Cardiac muscle cell (in vitro differentiated cells and primary cell): ENCODE data around the gene RPL31. TPM values are rescaled to one million over a fixed set of nuclear protein-coding genes. Genes with fewer than 3 reads are reported as not detected.

ENCODE experiments used
- DNase-seq, 2 donors: peaks; one replicate each; pipeline versions ENCODE4 v3.0.0 to v3.0.0-alpha.2; 2010 to 2017; ENCODE audit warnings: low read depth in 1 of 2, low spot score in 1 of 2
- H3K27ac ChIP-seq: fragments of 200-600 bp; sonication (generic); 2 replicates; pipeline ENCODE4 v1.5.1; 2016
- H3K27me3 ChIP-seq: fragments of 200-600 bp; sonication (generic); 2 replicates; pipeline ENCODE4 v1.6.0; 2016; ENCODE audit warnings: control low read depth
- H3K36me3 ChIP-seq: fragments of 200-600 bp; sonication (generic); 2 replicates; pipeline ENCODE4 v1.5.1; 2016; ENCODE audit warnings: control low read depth
- H3K4me1 ChIP-seq: fragments of 200-600 bp; sonication (generic); 2 replicates; pipeline ENCODE4 v1.8.1; 2017; ENCODE audit warnings: low read depth, mild to moderate bottlenecking, mixed run types
- H3K4me3 ChIP-seq: fragments of 200-600 bp; sonication (generic); 2 replicates; pipeline ENCODE4 v1.5.1; 2016; ENCODE audit warnings: mild to moderate bottlenecking
- H3K9me3 ChIP-seq: fragments of 200-600 bp; sonication (generic); 2 replicates; pipeline ENCODE4 v1.5.1; 2017; ENCODE audit warnings: low read depth, mild to moderate bottlenecking, control low read depth
- CTCF ChIP-seq: IDR thresholded peaks from 2 replicates; pipeline ENCODE4 v1.5.1; 2012; ENCODE audit warnings: low read depth, mild to moderate bottlenecking, low read length
- polyA plus RNA-seq: library from polyadenylated mRNA; unstranded; fragments of >200 nt; fragmentation: Nextera tagmentation; extraction: Ambion mirVana; gene quantifications from 2 replicates; pipeline ENCODE4 v1.2.1, GENCODE V29; 2016
- total RNA-seq: library from RNA; depleted of rRNA; stranded (reverse); fragments of >200 nt; gene quantifications from 2 replicates; pipeline ENCODE4 v1.2.3, GENCODE V29; 2016

The RPL31 gene
- total and polyA plus RNA-seq, 2 experiments from 2014 or later = 458 to 1,385 TPM

DNA sequence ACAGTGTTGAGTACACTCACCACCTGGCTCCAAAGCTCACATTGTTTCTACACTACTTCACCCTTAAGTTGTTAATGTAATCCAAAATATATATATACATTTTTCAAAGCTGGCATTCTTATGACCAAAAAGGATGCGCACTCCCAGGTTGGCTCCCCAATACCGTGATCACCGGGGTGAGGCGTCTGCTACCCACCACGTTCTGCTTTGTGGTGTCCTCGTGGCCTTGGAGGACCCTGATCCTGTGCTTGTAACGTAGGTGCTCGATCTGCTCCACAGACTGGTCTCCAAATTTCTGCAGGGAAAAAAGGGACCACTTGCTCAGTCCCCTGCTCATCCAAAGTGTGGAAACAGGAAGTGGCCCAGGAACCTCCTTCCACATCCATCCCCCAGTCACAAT, 25.8 kb downstream of the RPL31 start:
- Histone ChIP-seq H3K4me3 (no peak overlapping the region), H3K9me3 (no peaks in the 10 kb centered on the region), H3K4me1 (no peaks in the 10 kb centered on the region), H3K27ac (peak overlapping the region; percentile 64), H3K27me3 (no peaks in the 10 kb centered on the region), H3K36me3 (no peaks in the 10 kb centered on the region)
- no peak for DNase-seq
- no peak for TF ChIP-seq CTCF

DNA sequence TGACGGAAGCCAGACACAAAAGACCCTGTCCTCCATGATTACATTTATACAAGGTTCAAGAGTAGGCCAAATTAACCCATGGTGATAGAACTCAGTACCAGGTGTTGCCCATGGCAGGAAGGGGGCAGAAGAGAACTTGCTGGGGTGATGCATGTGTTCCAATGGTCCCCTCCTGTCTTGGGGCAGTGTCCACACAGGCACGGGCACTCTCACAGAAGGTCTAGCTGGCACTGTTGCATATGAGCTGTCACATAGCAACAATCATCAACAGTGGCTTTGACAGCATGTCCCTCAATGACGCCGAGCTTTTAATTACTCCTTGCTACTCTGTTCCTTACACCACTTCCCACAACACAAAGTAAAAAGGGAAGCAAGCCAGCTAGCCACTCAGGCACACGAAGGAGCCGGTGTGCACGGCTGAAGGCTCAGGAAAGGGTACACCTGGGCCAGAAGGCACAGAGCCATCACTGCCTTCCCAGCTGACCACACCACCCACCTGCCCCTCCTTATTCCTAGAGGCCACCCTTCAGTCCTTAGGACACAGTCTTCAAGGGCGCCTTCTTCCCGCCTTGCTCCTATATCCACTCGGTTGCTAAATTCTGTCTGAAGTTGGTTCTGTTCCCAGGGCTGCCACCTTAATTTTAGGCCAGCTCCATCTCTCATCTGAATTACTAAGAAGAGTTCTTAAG, 28.9 kb downstream of the RPL31 start:
- TF ChIP-seq CTCF = no peak
- no peak for DNase-seq
- no peak overlapping the region for H3K27ac ChIP-seq
- H3K4me1 ChIP-seq = no peaks in the 10 kb centered on the region
- H3K36me3 ChIP-seq = peaks cover 5% of the 10 kb centered on the region
- H3K9me3 ChIP-seq = no peaks in the 10 kb centered on the region
- H3K4me3 ChIP-seq = no peak overlapping the region
- H3K27me3 ChIP-seq = no peaks in the 10 kb centered on the region

DNA sequence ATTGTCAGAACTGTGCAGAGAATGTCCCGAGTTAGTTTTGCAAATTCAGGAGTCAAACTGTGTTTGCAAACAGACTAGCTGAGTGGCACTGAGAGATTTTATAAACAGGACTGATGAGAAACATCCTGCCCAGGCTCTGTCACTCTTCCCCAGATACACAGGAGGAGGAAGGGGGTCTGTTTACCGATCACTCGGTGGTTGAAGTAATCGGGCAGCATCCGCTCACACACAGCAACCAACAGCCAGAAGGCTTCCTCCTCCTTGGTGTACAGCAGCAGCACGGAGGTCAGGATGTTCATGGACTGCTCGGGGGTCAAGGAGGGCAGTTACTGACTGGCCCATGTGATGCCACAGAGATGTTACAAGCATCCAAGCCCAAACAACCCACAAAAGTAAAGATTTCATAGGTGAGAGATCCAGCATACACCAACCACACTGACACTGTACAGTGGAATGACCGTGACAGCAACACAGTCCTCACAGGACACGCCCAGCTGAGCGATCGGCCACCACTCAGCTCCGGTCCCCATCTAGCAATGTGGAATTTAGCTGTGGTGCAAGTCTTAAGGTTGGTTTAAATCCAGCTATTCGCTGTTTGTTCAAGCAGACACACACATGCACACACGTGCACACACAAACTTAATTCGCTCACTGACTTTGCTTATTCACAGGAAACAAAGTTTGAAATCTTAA, 30.1 kb downstream of the RPL31 start:
- no peak for DNase-seq
- Histone ChIP-seq H3K36me3 (peaks cover 5% of the 10 kb centered on the region), H3K27me3 (no peaks in the 10 kb centered on the region), H3K27ac (no peak overlapping the region), H3K4me1 (no peaks in the 10 kb centered on the region), H3K4me3 (no peak overlapping the region), H3K9me3 (no peaks in the 10 kb centered on the region)
- no peak for TF ChIP-seq CTCF

DNA sequence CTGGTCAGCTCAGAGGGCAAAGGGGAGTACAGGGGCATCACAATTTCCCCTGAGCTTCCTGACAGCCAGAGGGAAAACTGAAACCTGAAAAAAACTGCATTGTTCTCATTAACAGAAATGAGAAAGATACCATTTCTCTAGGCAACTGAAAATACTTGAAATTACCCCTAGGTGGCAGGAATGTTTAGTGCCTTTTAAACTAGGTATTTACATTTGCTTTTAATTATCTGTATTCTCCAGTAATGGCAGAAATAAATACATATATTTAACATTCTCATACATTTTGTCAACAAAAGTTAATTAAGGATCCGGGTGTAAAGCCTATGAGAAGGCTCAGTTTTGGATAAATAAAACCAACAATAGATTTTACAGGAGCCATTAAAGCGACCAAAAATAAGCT, 34.5 kb downstream of the RPL31 start:
- Histone ChIP-seq H3K4me3 (no peak overlapping the region), H3K27ac (no peak overlapping the region), H3K36me3 (peaks cover 9% of the 10 kb centered on the region), H3K4me1 (no peaks in the 10 kb centered on the region), H3K9me3 (no peaks in the 10 kb centered on the region), H3K27me3 (no peaks in the 10 kb centered on the region)
- DNase-seq = peak in 1 of 2 donors; percentile 54
- peak; percentile 54 for TF ChIP-seq CTCF

GRCh38 chr2:101037161-101037755, 35.2 kb downstream of the RPL31 start:
- Histone ChIP-seq H3K4me3 (no peak overlapping the region), H3K9me3 (no peaks in the 10 kb centered on the region), H3K4me1 (no peaks in the 10 kb centered on the region), H3K27me3 (no peaks in the 10 kb centered on the region), H3K36me3 (peaks cover 9% of the 10 kb centered on the region), H3K27ac (no peak overlapping the region)
- DNase-seq = no peak
- no peak for TF ChIP-seq CTCF
